Activated CD4-positive, CD25-positive, alpha-beta regulatory T cell (primary cell): ENCODE data around the gene ENO4.

Experiments
- DNase-seq, 4 experiments: peaks; one replicate each; lab custom pipeline; 2025; lab: John Stamatoyannopoulos, UW

The ENO4 gene, protein sequence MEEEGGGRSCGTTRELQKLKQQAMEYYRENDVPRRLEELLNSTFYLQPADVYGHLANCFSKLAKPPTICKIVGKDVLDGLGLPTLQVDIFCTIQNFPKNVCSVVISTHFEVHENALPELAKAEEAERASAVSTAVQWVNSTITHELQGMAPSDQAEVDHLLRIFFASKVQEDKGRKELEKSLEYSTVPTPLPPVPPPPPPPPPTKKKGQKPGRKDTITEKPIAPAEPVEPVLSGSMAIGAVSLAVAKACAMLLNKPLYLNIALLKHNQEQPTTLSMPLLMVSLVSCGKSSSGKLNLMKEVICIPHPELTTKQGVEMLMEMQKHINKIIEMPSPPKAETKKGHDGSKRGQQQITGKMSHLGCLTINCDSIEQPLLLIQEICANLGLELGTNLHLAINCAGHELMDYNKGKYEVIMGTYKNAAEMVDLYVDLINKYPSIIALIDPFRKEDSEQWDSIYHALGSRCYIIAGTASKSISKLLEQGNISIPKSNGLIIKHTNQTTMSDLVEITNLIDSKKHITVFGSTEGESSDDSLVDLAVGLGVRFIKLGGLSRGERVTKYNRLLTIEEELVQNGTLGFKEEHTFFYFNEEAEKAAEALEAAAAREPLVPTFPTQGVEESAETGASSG

DNA sequence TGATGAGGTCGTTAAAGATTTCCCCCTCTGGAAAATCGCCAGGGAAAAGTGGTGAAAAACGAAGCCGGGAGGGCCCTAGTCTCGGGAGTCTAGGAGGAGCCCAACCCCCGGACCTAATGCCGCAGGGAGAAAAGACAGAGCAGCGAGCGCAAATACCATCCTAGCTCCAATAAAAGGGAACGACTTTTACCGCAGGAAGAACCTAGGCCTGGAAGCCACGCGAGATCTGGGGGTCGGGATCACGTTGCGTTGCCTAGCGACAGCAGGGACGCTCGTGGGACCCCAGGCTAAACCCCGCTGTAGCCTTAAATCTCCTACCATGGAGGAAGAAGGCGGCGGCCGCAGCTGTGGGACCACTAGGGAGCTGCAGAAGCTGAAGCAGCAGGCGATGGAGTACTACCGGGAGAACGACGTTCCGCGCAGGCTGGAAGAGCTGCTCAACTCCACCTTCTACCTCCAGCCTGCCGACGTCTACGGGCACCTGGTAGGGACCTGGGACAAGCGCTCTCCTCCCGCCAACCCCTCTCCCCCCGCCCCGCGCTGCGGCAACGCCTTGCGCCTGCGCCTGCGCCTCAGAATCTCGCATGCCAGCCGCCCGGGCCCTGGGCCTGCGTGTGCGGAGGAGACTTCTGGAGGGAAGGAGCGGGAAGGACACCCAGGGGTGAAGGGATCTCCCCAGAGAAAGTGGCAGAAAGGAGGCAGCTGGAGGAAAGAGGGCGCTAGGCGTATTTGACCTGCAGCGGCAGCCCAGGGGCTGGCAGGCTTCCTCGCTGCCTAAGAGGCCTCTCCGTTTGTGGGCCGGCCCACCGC lies at the start of gene ENO4:
ENO4 (plus strand) TSS at position 252 of the 810 bp plus-strand sequence; CDS start at position 320, 68 bp downstream.
- DNase-seq, result peak in 2 of 4 experiments; percentile 14 to 23

DNA sequence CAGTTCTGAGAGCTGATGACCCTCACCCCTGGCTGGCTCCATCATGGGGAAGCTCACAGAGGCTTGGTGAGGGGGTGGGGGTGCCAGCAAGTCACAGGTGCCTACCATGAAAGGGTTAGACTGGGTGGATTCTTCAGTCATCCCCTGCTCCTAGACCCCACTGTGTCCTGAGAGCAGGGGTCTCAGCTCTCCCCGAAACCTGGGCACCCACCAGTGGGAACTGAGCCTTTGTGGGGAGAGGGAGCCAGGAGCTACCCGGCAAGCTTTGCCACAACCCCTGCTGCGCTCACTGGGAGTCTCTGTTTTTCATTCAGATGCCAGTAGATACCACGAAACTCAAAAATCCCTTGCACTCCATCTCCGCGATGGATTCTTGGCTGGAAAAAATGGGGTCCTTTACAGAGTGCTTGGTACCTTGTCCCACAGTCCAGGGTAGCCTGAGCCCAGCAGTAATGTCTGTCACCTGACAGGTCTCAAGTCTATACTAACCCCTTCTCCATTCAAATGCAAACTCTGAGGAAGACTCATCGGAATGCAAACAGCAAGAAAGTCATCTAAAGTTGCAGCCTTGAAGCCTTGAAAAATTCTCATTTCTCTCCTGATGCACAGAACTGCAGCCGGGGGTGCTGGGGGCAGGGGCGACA lies 48.9 kb upstream of the ENO4 start:
- no peak for DNase-seq

DNA sequence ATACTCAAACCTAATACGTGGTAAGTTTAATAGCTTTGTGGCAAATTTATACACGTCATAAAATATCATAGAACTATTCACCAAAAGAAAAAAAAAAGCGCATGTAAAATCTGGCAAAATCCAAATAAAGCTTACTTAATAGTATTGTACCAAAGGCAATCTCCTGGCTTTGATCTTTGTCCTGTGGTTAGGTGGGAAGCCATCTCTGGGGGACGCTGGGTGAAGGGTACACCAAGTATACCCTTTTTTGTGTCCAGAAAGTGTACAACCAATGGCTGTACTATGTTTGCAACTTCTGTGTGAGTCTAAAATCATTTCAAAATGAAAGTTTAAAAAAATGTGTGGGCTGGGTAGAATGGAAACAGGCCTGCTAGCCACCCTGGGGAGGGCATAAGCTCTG lies 47.6 kb upstream of the ENO4 start:
- no peak for DNase-seq

DNA sequence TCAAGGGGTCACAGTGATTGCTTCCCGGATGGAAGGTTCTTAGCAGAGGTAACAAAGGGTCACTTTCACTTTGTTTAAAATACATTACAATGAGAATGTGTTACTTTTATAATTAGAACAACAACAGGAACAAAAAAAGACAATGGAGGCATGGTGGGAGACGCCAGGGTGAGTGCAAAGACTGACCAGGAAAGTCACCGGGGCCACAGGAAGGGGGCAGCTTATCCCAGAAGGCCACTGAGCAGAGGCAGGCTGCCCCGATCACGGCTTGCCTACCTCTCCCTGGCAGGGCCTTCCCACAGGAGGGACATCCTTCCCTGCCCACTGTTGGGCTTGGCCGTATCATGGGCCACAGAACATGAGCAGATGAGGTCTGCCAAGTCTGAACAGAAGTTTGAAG lies 46.8 kb upstream of the ENO4 start:
- DNase-seq, result no peak

DNA sequence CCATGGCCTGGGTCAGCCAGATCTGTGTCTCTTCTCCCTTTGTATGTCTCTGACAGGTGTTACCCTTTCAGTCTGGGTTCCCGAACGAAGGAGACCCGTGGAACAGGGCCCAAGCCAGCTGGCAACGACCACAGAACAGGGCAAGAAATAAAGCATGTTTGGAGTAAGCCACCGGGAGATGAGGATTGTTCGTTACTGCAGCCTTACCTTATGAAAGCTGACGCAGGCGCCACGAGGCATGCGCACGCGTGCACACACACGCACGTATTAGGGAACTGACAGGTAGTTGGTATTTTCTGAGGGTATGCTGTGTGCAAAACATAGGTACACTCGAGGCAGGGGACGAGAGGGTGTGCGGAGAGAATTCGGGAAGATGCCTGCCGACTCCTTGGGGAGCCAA lies 46.4 kb upstream of the ENO4 start:
- DNase-seq, result no peak

DNA sequence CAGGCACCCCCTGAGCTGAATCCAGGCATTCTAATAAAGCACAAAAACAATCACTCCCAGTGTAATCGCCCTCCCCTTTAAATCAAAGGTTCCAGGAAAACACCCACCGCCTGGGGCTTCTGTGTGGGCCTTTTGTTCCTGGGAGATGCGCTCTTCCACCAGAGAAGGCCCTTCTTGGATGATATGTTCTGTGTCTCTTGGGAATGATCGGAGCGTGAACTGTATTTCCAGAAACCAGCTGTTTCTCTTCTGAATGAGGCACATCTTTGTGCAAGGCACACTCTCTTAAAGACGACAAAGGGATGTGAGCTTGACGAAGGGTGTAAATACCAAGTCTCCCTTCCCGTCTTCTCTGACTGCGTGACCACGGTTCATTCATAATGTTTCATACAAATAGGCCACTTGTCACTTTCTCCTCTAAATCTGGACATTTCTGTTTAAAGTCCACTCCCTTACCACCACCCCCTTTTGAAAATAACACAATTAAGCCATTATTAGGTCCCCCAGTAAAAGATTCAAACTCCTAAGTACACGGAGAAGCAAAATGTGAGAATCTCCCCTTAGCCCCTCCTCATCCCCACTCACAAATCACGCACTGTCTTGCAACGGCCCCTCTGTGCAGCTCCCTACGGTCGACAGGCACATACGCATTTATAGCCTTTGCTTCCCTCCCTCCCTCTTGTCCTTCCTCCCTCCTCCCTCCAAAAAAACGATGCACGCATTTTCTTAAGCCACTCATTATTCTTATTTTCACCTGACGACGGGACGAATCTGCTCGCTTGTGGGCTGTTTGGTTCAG lies 45.6 kb upstream of the ENO4 start:
- DNase-seq, result no peak

DNA sequence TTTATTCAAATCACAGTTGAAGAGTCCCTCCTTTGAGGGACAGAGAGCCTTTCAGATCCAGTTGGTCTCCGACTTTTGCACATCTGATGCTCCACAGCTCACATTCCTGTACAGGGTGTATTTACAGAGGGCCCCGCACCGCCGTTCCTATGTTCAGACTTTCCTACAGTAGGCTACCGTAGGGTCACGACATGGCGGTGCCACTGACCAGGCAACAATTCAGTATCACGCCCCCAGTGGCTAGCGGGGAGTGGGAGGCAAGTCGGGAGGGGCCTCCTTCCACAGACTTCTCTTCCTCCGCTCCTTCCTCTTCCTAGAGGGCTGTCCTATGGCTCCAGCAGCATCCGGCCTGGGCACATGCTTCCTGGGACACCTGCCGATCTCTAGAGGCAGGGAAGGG lies 40.6 kb upstream of the ENO4 start:
- no peak for DNase-seq

DNA sequence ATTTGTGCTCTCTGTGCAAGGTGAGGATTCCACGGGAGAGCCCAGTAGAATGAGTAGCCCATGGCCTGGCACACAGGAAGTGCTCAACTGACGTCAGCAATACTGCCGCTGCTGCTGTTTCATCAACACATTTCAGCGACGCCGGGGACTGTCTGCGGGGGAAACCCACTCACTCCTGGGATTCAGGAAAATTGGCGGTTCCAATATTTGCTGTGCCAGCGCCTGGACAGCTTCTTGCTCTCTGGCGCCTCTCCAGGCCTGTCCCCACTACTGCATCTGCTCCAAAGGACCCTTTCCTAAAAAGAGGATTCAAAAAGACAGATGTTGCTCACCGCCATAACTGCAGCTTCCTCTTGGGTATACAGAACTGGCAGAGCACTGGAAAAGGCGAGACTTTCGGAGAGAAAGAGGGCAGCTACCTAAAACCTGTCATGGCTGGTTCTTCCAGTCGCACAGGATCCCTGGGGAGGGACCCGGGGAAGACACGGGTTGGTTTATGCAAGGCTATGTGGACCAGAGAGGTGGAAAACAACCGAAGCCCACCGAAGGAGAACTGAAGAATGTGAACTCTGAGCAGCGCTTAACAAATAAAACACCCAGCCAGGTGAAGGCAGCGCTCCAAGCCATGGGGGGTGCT lies 39.7 kb upstream of the ENO4 start:
- DNase-seq, result no peak

DNA sequence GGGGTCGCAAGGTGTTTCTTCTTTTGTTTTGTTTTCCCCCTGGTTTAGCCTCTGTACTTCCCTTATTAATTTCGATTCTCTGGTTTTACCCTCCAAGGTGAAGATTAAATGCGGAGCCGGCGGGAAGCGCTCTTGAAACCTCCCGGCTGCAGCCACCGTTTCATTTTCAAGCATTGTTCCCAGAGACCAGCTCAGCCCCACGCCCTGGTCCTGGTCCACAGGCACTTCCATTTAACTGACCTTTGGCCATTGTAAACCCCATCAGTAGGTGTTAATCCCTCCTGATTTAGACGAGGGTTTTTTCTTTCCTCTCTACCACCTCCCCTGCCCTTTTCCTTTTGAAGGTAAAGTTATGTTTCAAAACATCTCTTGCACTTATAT lies 39.2 kb upstream of the ENO4 start:
- no peak for DNase-seq

DNA sequence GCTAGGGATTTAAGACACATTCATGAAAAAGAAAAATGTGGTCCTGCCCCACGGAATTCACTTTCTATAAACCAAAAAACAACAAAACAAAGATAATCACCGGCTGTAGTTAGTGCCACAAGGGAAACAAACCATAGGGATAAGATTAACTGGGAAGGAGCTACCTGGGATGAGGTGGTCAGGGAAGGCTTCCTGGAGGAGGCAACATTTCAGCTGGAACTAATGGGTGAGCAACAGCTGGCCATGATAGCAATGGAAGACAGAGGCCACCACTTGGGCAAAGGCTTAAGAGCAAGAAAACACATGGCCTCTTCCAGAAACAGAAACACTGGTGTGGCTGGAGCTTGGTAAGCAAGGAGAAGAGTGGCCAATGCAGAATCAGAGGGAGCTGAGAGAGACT lies 38.4 kb upstream of the ENO4 start:
- DNase-seq, result no peak

DNA sequence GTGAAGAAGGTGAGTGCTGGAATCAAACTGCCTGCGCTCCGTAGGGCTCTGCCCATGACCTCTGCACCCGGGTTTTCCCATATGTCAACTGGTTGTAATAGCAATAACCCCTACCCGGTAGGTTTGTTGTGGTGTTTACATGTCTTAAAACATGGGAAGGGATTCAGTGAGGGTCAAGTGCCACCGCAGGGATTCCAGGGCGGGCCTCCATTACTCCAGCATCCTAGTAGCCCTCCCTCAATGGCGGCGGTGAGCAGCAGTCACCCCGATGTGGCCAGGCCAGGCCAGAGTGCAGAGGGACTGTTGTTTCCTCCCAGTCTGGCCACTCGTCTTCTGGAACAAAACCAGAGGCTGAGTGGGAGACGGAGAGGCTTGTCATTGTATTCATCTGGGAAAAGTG lies 37.6 kb upstream of the ENO4 start:
- DNase-seq, result no peak

DNA sequence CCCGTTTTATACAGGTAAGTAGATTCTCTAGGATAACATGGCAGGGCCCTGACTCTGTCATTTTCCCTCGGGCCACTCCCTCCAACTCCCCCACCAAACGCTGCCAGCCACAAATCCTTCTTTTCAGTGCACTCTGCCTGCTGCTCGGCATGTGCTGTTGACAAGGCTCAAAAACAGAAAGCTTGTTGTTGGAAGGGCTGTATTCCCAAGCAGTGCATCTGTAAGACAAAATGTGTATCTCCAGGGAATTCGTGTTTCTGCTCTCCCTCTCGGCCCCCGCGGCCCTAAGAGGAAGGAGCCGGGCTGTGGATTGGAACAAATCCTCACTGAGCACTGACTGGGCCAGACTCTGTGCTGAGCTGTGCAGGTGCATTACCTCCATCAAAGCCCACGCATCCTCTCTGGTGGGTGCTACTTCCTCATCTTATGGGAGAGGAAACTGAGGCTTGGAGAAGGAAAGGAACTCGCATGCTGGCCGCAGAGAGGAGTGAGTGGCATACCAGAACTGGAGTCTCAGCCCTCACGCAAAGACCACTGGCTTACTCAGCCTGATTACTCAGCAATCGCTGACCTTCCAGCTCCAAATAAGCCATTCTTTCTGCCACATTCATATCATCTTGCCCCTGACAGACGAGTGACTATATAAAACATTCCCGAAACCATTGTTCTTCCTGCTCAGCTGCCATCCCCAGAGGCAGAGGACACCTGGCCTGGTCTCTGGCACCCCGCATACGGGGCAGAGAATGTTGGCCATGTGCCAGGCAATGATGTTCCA lies 33.5 kb upstream of the ENO4 start:
- DNase-seq, result no peak

DNA sequence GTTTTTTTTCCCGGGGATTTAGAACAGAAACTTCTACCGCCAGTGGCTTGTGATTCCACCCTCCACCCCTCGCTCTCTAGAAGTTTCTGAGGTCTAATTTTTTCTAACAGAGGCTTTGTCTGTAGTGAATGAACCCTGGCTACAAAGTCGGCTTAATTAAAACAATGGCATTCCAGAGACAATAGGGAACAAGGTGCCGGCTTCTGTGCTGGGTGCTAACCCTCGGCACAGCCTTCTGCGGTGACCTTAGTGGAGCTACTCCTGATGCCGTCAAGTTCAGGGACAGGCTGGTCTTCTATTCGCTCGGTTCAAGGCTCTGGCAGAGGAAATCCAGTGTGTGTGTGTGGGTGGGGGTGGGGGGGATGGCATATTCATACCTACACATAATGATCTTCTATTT lies 32.1 kb upstream of the ENO4 start:
- DNase-seq, result no peak

DNA sequence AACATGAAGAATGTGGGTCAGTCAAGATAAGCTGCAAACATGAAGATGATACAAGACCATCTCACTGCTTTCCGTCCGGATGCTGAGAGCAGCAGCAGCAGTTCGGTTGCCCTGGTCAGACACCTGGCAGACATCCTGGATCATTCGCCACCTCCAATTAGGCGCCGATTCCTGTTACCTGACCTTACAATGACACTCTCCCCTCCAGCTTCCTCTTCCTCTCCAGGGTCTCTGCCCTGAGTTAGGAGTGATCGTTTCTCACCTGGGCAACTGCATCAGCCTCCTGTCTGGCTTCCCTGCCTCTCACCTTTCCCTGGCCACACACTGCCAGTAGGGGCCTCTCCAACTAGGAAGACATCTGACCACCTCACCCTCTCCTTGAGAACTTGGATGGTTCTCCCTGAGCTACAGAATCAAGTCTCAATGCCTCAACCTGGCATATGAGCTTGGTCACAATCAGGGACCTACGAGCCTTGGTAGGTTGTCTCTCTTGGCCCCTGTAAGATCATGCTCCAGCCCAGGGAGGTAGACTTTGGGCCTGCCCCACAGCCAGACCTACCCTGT lies 31.4 kb upstream of the ENO4 start:
- no peak for DNase-seq

DNA sequence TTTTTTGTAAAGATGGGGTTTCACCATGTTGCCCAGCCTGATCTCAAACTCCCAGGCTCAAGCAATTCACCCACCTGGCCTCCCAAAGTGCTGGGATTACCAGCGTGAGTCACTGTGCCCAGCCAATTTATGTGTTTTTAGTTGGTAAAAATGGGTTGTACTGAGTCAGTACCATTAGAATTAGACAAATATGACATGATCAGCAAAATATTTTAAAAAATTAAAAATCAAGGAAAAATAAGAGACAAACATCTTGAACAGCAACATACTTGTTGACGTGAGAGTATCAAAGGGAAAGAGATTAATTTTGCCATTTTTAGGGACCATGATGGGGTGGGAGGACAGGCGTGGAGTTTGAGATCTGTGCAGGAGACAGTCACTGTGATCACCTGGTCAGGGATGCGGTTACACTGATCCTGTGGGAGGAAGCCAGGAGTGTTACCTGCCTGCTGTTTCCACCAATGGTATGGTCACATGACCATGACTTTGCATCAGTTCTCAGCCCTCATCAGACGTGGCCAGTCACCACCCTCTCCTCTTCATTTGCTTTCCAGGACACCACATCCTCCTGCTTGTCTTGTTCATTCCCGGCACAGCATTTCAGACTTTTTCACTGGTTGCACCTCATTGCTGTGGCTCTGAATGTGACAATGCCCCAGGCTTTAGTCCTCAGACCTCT lies 29.2 kb upstream of the ENO4 start:
- no peak for DNase-seq

DNA sequence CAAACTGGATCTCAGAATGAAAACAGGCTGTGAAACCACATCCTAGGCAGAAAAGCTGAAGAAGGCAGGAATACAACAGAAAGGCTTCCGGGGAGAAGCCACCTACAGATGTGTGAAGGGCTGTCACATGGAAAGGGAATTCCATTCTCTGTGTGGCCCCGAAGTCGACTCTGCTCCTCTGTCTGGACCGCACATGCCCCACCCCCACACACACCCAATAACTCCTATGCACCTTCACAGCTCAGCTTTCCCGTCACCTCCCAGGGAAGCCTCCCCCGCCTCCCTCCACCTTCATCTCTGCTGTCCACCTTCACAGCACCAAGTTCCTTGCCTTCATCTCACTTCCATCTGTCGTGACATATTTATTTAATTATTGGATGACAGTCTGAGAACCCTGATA lies 23.4 kb upstream of the ENO4 start:
- no peak for DNase-seq

DNA sequence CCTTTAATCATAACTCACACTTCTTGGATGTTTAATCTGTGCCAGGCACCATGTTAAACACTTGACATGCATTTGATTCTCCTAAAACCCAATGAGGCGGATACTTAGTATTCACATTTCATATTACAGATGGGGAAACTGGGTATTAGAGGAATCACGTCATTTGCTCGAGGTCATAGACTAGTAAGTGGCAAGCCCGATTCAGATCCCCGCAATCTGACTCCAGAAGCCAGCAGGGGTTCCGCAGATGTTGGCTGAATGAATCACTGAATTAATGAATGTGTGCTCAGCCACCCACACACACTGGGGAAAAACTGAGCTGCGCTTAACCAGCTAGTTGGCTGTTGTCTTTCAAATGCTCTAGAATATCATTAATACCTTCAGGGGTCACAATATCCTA lies 22.5 kb upstream of the ENO4 start:
- no peak for DNase-seq

DNA sequence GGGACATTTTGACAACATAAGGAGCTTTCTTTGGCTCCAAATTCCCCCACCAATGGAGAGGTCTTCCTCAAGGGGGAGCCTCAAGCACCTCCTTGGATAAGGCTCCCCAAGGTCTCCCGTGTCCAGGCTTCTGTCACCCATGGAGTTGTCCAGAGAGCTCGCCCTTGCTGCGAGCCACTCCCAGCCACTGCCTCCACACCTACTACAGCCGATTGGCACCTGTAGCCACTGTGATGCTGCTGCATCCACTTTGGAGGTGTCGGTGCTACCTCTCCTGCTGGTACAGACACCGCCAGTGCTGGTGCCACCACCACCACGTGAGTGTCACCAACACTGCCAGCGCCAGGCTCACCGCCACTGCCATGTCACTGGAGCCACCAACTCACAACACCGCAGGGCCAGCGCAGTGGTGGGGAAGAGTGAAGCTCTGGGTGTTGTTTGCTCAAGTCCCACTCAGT lies 22.1 kb upstream of the ENO4 start:
- no peak for DNase-seq

DNA sequence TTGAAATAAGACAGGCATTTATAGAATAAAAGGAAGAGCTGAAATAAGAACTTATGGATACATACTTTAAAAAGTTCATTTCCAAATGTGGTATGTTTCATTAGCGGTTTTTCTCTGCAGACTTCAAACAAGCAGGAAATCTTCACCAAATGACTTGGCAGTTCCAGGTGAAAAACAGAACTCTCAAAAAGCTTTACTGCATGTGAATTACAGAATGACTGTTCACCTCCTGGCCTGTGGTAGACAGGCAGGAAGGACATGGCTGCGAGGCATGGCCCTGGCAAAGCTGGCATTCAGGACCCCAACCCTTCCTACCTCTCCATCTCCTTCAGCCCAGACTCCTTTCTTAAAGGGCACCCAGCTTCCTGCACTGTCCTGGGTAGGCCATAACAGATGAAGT lies 21.2 kb upstream of the ENO4 start:
- no peak for DNase-seq
